ENCODE data around the gene SULT1C3. TPM values are rescaled to one million over a fixed set of nuclear protein-coding genes. Genes with fewer than 3 reads are reported as not detected.

The SULT1C3 gene
- total and polyA plus RNA-seq, 2 of the 13 experiments (the other 11 are each of a cell fraction or from before 2014, with no cell fraction given): not detected

- CTCF ChIA-PET (ENCODE audit: low intra/inter-chr PET ratio, low total read pairs): no interaction called here
- WGBS (ENCODE audit: low lambda C conversion rate): 76% methylated on average over 9 of the region's 9 CpGs
- no peak for FAIRE-seq
- DNase-seq (ENCODE audit: low spot score): no peak
- Histone ChIP-seq H3K4me1 (ENCODE audit: insufficient read depth, low read length) (peaks cover 18% of the 10 kb centered on the region), H3K9me3 (ENCODE audit: low read length) (no peaks in the 10 kb centered on the region), H2AFZ (ENCODE audit: low read length) (no peak overlapping the region), H3K4me2 (ENCODE audit: low read depth, low read length) (no peak overlapping the region), H3K27me3 (ENCODE audit: control insufficient read depth in 1 of 2, insufficient read depth in 2 of 2, low read length in 2 of 2) (no peaks in the 10 kb centered on the region), H3K4me3 (replicated peaks in 1 of 3; ENCODE audit: insufficient read depth in 1 of 3, low read depth in 2 of 3, low read length in 3 of 3) (no peak overlapping the region), H3K36me3 (replicated peaks in 1 of 2; ENCODE audit: control insufficient read depth in 1 of 2, insufficient read depth in 2 of 2, low read length in 2 of 2) (no peaks in the 10 kb centered on the region), H3K79me2 (ENCODE audit: insufficient read depth, low read length) (no peaks in the 10 kb centered on the region), H3K27ac (ENCODE audit: extremely low read length, insufficient read depth, low read length) (no peak overlapping the region), H3K9ac (ENCODE audit: insufficient read depth, low read depth, low read length) (no peak overlapping the region), H4K20me1 (ENCODE audit: insufficient read depth, low read length) (no peaks in the 10 kb centered on the region)
- in situ Hi-C loops (cut with HindIII; ENCODE audit: extremely low pct_ligation_motif_present, low pct_unique_long_range_greater_than_20kb) (no loop called here), intact Hi-C loops (cut with micrococcal nuclease; ENCODE audit: unreplicated experiment) (no loop called here)
- ATAC-seq: no peak
- BruUV-seq (replicated peaks): no TSS peak
- POLR2A ChIA-PET: no interaction called here
- no peak for TF ChIP-seq FOSL2 (CRISPR knock-in tag; IDR thresholded peaks at IDR 0.05)
- TF ChIP-seq NR2F1 (CRISPR knock-in tag; IDR thresholded peaks at IDR 0.05): no peak
- TF ChIP-seq KIAA2018 (CRISPR knock-in tag; IDR thresholded peaks at IDR 0.05; ENCODE audit: borderline replicate concordance): no peak
- TF ChIP-seq ZNF280B (CRISPR knock-in tag; IDR thresholded peaks at IDR 0.05; ENCODE audit: borderline replicate concordance): no peak
- no peak for TF ChIP-seq MNT (IDR thresholded peaks at IDR 0.05)
- no peak for TF ChIP-seq ZNF614 (CRISPR knock-in tag; IDR thresholded peaks at IDR 0.05; ENCODE audit: borderline replicate concordance)
- TF ChIP-seq POGK (CRISPR knock-in tag; conservative IDR thresholded peaks at IDR 0.05): no peak
- TF ChIP-seq CHCHD3 (CRISPR knock-in tag; IDR thresholded peaks at IDR 0.05): no peak
These were observed 57.8 kb downstream of the SULT1C3 start for GRCh38 chr2:108297436-108298141.

Measured in HepG2 (cell line).